ENCODE results near the gene LY6G5C. TPM values are rescaled to one million over a fixed set of nuclear protein-coding genes. Genes with fewer than 3 reads are reported as not detected.

LY6G5C gene
- total RNA-seq, 2 donors from 2014 or later, result 0.93 to 2.0 TPM

GRCh38 chr6:31725502-31726350 lies 44.9 kb upstream of the LY6G5C start:
- Mint-ChIP-seq H3K36me3 (ENCODE audit: low read depth) (peaks cover 39% of the 10 kb centered on the region), H3K4me1 (peaks cover 6% of the 10 kb centered on the region), H3K4me3 (no peak overlapping the region), H3K9me3 (no peaks in the 10 kb centered on the region), H3K27ac (no peak overlapping the region), H3K27me3 (ENCODE audit: insufficient read depth) (no peaks in the 10 kb centered on the region)
- no peak for DNase-seq
- WGBS, 2 experiments (ENCODE audit: insufficient coverage in 1 of 2, insufficient read length in 1 of 2), result 96 to 97% methylated on average over 11 to 12 of the region's 12 CpGs
- Histone ChIP-seq H3K36me3 (ENCODE audit: control insufficient read depth, insufficient read depth, low read length) (peaks cover 39% of the 10 kb centered on the region), H3K4me1 (ENCODE audit: control insufficient read depth, insufficient read depth, low read length) (no peaks in the 10 kb centered on the region), H3K9me3 (ENCODE audit: control insufficient read depth, low read length) (no peaks in the 10 kb centered on the region), H3K4me3 (ENCODE audit: low read length) (no peak overlapping the region), H3K27me3 (ENCODE audit: control insufficient read depth, insufficient read depth, low read length, poor library complexity, severe bottlenecking) (no peaks in the 10 kb centered on the region), H3K27ac (ENCODE audit: low read depth, low read length) (no peak overlapping the region), H3K9ac (ENCODE audit: extremely low read depth, low read length, poor library complexity, severe bottlenecking) (no peak overlapping the region)
- no peak for TF ChIP-seq CTCF (conservative IDR thresholded peaks at IDR 0.05)

- Histone ChIP-seq H3K27ac (ENCODE audit: low read depth, low read length) (no peak overlapping the region), H3K4me1 (ENCODE audit: control insufficient read depth, insufficient read depth, low read length) (no peaks in the 10 kb centered on the region), H3K4me3 (ENCODE audit: low read length) (no peak overlapping the region), H3K9ac (ENCODE audit: extremely low read depth, low read length, poor library complexity, severe bottlenecking) (no peak overlapping the region), H3K27me3 (ENCODE audit: control insufficient read depth, insufficient read depth, low read length, poor library complexity, severe bottlenecking) (no peaks in the 10 kb centered on the region), H3K9me3 (ENCODE audit: control insufficient read depth, low read length) (no peaks in the 10 kb centered on the region), H3K36me3 (ENCODE audit: control insufficient read depth, insufficient read depth, low read length) (peaks cover 35% of the 10 kb centered on the region)
- peaks cover 34% of the 10 kb centered on the region for H3K36me3 Mint-ChIP-seq (ENCODE audit: low read depth)
- DNase-seq, result no peak
- no peak overlapping the region for H3K27ac Mint-ChIP-seq
- no peaks in the 10 kb centered on the region for H3K4me1 Mint-ChIP-seq
- no peaks in the 10 kb centered on the region for H3K27me3 Mint-ChIP-seq (ENCODE audit: insufficient read depth)
- TF ChIP-seq CTCF (conservative IDR thresholded peaks at IDR 0.05), result no peak
- 95 to 96% methylated on average over 14 to 25 of the region's 25 CpGs for WGBS, 2 experiments (ENCODE audit: insufficient coverage in 1 of 2, insufficient read length in 1 of 2)
- H3K9me3 Mint-ChIP-seq, result no peaks in the 10 kb centered on the region
- H3K4me3 Mint-ChIP-seq, result no peak overlapping the region
These were observed 43.3 kb upstream of the LY6G5C start for GRCh38 chr6:31723980-31724691.

DNA sequence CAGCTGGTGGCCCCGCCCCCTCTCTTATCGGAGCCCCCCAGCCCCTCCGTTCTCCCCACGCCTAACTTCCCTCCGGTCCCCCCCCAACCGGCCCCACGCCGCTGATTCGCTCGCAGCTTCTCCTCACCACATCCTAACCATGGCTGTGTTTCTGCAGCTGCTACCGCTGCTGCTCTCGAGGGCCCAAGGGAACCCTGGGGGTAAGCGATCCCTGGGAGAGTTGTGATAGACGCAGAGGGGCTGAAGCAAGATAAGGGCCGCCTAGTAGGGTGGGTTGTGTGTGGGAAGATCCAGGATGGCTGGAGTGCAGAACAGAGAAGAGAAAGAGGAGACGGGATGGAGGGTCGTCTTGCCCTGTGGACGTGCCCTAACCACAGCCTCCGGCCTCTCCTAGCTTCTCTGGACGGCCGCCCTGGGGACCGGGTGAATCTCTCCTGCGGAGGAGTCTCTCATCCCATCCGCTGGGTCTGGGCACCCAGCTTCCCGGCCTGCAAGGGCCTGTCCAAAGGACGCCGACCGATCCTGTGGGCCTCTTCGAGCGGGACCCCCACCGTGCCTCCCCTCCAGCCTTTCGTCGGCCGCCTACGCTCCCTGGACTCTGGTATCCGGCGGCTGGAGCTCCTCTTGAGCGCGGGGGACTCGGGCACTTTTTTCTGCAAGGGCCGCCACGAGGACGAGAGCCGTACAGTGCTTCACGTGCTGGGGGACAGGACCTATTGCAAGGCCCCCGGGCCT lies 42.5 kb upstream of the LY6G5C start, which contains the start of gene MPIG6B:
Gene MPIG6B, plus strand, starts transcription at position 129 of the 735 bp plus-strand sequence. Its CDS starts 11 bp downstream, at position 140.
- peaks cover 5% of the 10 kb centered on the region for H3K4me1 Mint-ChIP-seq
- H3K9me3 Mint-ChIP-seq, result no peaks in the 10 kb centered on the region
- Histone ChIP-seq H3K4me1 (ENCODE audit: control insufficient read depth, insufficient read depth, low read length) (no peaks in the 10 kb centered on the region), H3K9me3 (ENCODE audit: control insufficient read depth, low read length) (no peaks in the 10 kb centered on the region), H3K4me3 (ENCODE audit: low read length) (no peak within 1 kb of the TSS), H3K36me3 (ENCODE audit: control insufficient read depth, insufficient read depth, low read length) (peaks cover 29% of the 10 kb centered on the region), H3K9ac (ENCODE audit: extremely low read depth, low read length, poor library complexity, severe bottlenecking) (no peak within 1 kb of the TSS), H3K27me3 (ENCODE audit: control insufficient read depth, insufficient read depth, low read length, poor library complexity, severe bottlenecking) (no peaks in the 10 kb centered on the region), H3K27ac (ENCODE audit: low read depth, low read length) (no peak within 1 kb of the TSS)
- no peaks in the 10 kb centered on the region for H3K27me3 Mint-ChIP-seq (ENCODE audit: insufficient read depth)
- no peak within 1 kb of the TSS for H3K27ac Mint-ChIP-seq
- H3K4me3 Mint-ChIP-seq, result no peak within 1 kb of the TSS
- peak; percentile 52 for DNase-seq
- H3K36me3 Mint-ChIP-seq (ENCODE audit: low read depth), result peaks cover 27% of the 10 kb centered on the region
- TF ChIP-seq CTCF (conservative IDR thresholded peaks at IDR 0.05), result no peak
- WGBS, 2 experiments (ENCODE audit: insufficient coverage in 1 of 2, insufficient read length in 1 of 2), result 93 to 95% methylated on average over 31 to 46 of the region's 46 CpGs

Data from endodermal cell (in vitro differentiated cells).